Panc1 (cell line): Measurements from ENCODE around the gene MOXD1. TPM values are rescaled to one million over a fixed set of nuclear protein-coding genes. Genes with fewer than 3 reads are reported as not detected.

Experiments
- ATAC-seq: fragments of 200-7000 bp; cut with Tn5 transposase; 2 replicates; pipeline ENCODE4 v1.9.1; 2020; ENCODE audit warnings: mild to moderate bottlenecking, moderate library complexity
- BruUV-seq: library from RNA; stranded (reverse); fragments of 400-500 nt; replicated peaks from 2 replicates; lab custom pipeline; 2021; lab: Mats Ljungman, UMichigan
- CTCF ChIA-PET: fragments of 300-600 bp; sonication (Branson Sonifier 250); formaldehyde crosslinking; loops from one replicate; lab custom pipeline; 2022; ENCODE audit warnings: antibody characterized with exemption; lab: Charles Lee
- POLR2A ChIA-PET: fragments of 300-600 bp; sonication (Branson Sonifier 250); formaldehyde crosslinking; loops from one replicate; lab custom pipeline; 2022; ENCODE audit warnings: antibody characterized with exemption; lab: Charles Lee
- DNase-seq: peaks from one replicate; pipeline ENCODE4 v3.0.0-alpha.2; 2010; ENCODE audit warnings: low read depth, low spot score
- H3K27ac ChIP-seq: 2 replicates; pipeline ENCODE4 v1.5.1; 2011; ENCODE audit warnings: mild to moderate bottlenecking, low read length, inconsistent platforms
- H3K27me3 ChIP-seq: fragments of 200-500 bp; sonication (Bioruptor generic); 2 replicates; pipeline ENCODE4 v1.6.0; 2014; ENCODE audit warnings: low read length, inconsistent platforms; ENCODE audit not compliant: control insufficient read depth, insufficient read depth
- H3K36me3 ChIP-seq: fragments of 200-500 bp; sonication (Bioruptor generic); 2 replicates; pipeline ENCODE4 v1.5.1; 2014; ENCODE audit warnings: inconsistent platforms, mild to moderate bottlenecking, low read length, moderate library complexity; ENCODE audit not compliant: control insufficient read depth, insufficient read depth
- H3K4me1 ChIP-seq: 2 replicates; pipeline ENCODE4 v1.5.1; 2011; ENCODE audit warnings: inconsistent platforms, mild to moderate bottlenecking, low read length, moderate library complexity; ENCODE audit not compliant: control insufficient read depth, insufficient read depth
- H3K4me3 ChIP-seq, 2 experiments: 2 replicates each; pipeline ENCODE4 v1.5.1; 2011 to 2012; ENCODE audit warnings: low read depth in 2 of 2, low read length in 2 of 2, mild to moderate bottlenecking in 2 of 2, inconsistent platforms in 1 of 2, moderate library complexity in 1 of 2
- H3K9me3 ChIP-seq: fragments of 200-500 bp; sonication (Bioruptor generic); 2 replicates; pipeline ENCODE4 v1.5.1; 2014; ENCODE audit warnings: low read depth, mild to moderate bottlenecking, inconsistent platforms, low read length, moderate library complexity; ENCODE audit not compliant: control insufficient read depth, insufficient read depth
- CTCF ChIP-seq: fragments of 450-650 bp; IDR thresholded peaks from 2 replicates; pipeline ENCODE4 v1.5.1; 2017; ENCODE audit warnings: mild to moderate bottlenecking
- POLR2AphosphoS5 ChIP-seq: IDR thresholded peaks from 2 replicates; pipeline ENCODE4 v1.6.1; 2012; ENCODE audit warnings: mild to moderate bottlenecking, low read depth, low read length, moderate library complexity
- REST ChIP-seq, 2 experiments: IDR thresholded peaks; 2 replicates each; pipeline ENCODE4 v1.6.1; 2011 to 2012; ENCODE audit warnings: low read depth in 2 of 2, control low read depth in 1 of 2, low read length in 1 of 2, mild to moderate bottlenecking in 1 of 2, moderate library complexity in 1 of 2; ENCODE audit not compliant: insufficient read depth in 1 of 2
- SIN3A ChIP-seq: IDR thresholded peaks from 2 replicates; pipeline ENCODE4 v1.6.1; 2012; ENCODE audit warnings: low read depth, mild to moderate bottlenecking, low read length, moderate library complexity, borderline replicate concordance; ENCODE audit not compliant: insufficient read depth
- TCF7L2 ChIP-seq: IDR thresholded peaks from 2 replicates; pipeline ENCODE4 v1.6.1; 2011; ENCODE audit warnings: mild to moderate bottlenecking, low read depth, low read length, inconsistent platforms
- in situ Hi-C: cut with HindIII; loops from 2 replicates; pipeline ENCODE4 v1.10.0; 2016; ENCODE audit warnings: low sequenced_read_pairs, low pct_unique_long_range_greater_than_20kb
- intact Hi-C: fragments of 100-400 bp; cut with micrococcal nuclease; formaldehyde crosslinking; loops from one replicate; pipeline ENCODE4 v1.10.0; 2022; ENCODE audit not compliant: unreplicated experiment
- total RNA-seq: library from RNA; stranded (reverse); gene quantifications from one replicate; pipeline ENCODE4 v1.2.1, GENCODE V29; 2021; ENCODE audit not compliant: unreplicated experiment

MOXD1 gene
- total RNA-seq, 1 experiment from 2014 or later = 0.21 TPM

GRCh38 chr6:132304891-132305305 lies 96.4 kb downstream of the MOXD1 start:
- in situ Hi-C loops = no loop called here
- Histone ChIP-seq H3K4me1 (no peaks in the 10 kb centered on the region), H3K36me3 (no peaks in the 10 kb centered on the region), H3K27ac (no peak overlapping the region), H3K4me3 (no peak overlapping the region), H3K27me3 (no peaks in the 10 kb centered on the region), H3K9me3 (no peaks in the 10 kb centered on the region)
- intact Hi-C loops = no loop called here
- ATAC-seq (no peak), DNase-seq (no peak)
- CTCF ChIA-PET = no interaction called here
- TF ChIP-seq CTCF (no peak), REST (IDR thresholded peaks at IDR 0.05; ENCODE audit: insufficient read depth in 1 of 2, low read depth in 2 of 2, low read length in 1 of 2) (no peak), TCF7L2 (no peak), POLR2AphosphoS5 (no peak)
- no TSS peak for BruUV-seq
- POLR2A ChIA-PET = no interaction called here

DNA sequence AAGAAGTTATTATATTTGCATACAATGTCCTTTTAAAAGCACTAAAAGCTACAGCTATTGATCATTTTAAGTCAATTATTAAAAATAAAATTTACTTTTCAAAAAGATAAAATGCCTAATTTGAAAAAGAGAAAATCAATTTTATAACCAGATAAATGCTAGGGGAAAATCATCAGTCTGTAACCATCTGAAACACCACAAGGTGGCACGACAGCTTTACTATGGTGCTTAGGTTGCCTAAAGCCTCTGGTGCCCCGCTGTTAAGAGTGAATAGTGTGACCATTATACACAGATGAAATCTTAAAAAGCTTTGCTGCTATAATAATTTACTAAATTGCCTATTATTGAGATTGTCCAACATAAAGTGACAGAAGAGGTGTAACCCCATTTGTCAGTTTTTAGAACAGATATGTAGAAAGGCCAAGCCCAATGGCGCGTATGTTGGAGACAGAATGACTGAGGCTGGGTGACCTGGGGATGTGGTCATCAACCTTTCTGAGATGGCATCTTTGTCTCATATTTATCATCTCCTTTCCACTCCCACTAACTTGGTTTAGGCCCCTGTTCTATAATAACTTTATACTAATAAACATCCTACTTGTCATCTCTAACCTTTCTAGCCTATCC lies 100.8 kb downstream of the MOXD1 start:
- TF ChIP-seq CTCF = peak; percentile 69
- no peak for TF ChIP-seq POLR2AphosphoS5
- TF ChIP-seq TCF7L2 = no peak
- TF ChIP-seq SIN3A = no peak
- H3K9me3 ChIP-seq = no peaks in the 10 kb centered on the region
- DNase-seq (peak; percentile 20), ATAC-seq (peak; percentile 93)
- no peaks in the 10 kb centered on the region for H3K27me3 ChIP-seq
- no peaks in the 10 kb centered on the region for H3K4me1 ChIP-seq
- ChIA-PET POLR2A (no interaction called here), CTCF (interaction anchor here (0.7 to 1.3 kb wide), 3 partner anchors 20 to 189 kb away, joined by 3 to 4 read pairs (median 3); no protein-coding TSS in a partner anchor)
- H3K36me3 ChIP-seq = no peaks in the 10 kb centered on the region
- no TSS peak for BruUV-seq
- in situ Hi-C loops = no loop called here
- no peak overlapping the region for H3K4me3 ChIP-seq
- intact Hi-C loops = loop anchor here (1.0 kb wide), 1 partner anchor 184 kb away; no protein-coding TSS in a partner anchor
- no peak overlapping the region for H3K27ac ChIP-seq
